ENCODE results near the gene ITPR1.

DNA sequence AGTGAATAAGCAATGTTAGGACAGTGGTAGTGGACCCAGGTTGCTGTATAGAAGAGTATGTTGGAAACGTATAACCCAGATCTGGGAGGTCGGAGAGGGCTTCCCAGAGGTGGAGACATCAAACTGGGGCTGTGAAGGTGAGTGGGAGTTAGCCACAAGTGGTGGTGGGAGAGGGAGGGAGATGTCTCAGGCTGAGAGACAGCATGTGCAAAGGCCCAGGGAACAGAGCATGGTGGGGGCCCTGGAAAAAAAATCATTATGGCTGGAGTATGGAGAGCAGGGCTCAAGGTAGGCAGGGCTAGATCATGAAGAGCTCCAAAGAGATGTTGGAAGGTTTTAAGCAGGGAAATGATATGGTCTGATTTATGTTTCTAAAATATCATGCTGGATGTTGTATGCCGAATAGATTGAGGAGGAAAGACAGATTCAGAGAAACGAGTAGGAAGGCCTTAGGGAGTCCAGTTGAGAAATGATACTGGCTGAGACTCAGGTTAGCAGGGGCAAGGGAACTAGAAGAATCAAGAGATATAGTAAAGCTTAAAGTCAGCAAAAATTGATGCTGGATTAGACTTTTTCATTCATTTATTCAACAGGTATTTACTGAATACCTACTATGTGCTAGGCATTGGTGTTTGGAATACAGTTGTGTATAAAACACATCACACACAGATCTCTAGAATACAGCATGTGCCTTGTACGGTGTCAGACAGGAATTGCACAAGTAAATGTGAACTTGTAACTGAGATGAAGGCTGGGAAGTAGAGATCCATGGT lies 17.0 kb downstream of the ITPR1 start:
- TF ChIP-seq POLR2A (IDR thresholded peaks at IDR 0.05), result no peak
- TF ChIP-seq CTCF (IDR thresholded peaks at IDR 0.05), result no peak
- no peak for TF ChIP-seq EP300 (IDR thresholded peaks at IDR 0.05; ENCODE audit: low read depth)
